Activated CD8-positive, alpha-beta T cell treated with anti-CD3 and anti-CD28 coated beads for 36 hours (primary cell): Measurements from ENCODE around the gene BANP. TPM values are rescaled to one million over a fixed set of nuclear protein-coding genes. Genes with fewer than 3 reads are reported as not detected.

Experiments used
- ATAC-seq: fragments of 200-7000 bp; cut with Tn5 transposase; one replicate; pipeline ENCODE4 v1.10.0; 2021; ENCODE audit warnings: mild to moderate bottlenecking, moderate library complexity
- CTCF ChIA-PET: fragments of 350-600 bp; sonication (Branson Sonifier 250); formaldehyde crosslinking; loops from one replicate; lab custom pipeline; 2021; ENCODE audit warnings: antibody characterized with exemption; lab: Charles Lee
- POLR2A ChIA-PET: fragments of 350-600 bp; sonication (Branson Sonifier 250); formaldehyde crosslinking; loops from one replicate; lab custom pipeline; 2021; ENCODE audit warnings: antibody characterized with exemption; lab: Charles Lee
- DNase-seq: peaks from one replicate; pipeline ENCODE4 v3.0.0-alpha.2; 2020
- H3K27ac Mint-ChIP-seq: one replicate; pipeline ENCODE4 v1.8.0; 2021; ENCODE audit warnings: mild to moderate bottlenecking, mixed read lengths
- H3K27me3 Mint-ChIP-seq: one replicate; pipeline ENCODE4 v1.8.0; 2021; ENCODE audit warnings: mixed read lengths
- H3K36me3 Mint-ChIP-seq: one replicate; pipeline ENCODE4 v1.8.0; 2021; ENCODE audit warnings: low read depth, mixed read lengths
- H3K4me1 Mint-ChIP-seq: one replicate; pipeline ENCODE4 v1.8.0; 2021; ENCODE audit warnings: low read depth, mixed read lengths
- H3K4me3 Mint-ChIP-seq: one replicate; pipeline ENCODE4 v1.8.0; 2021; ENCODE audit warnings: mild to moderate bottlenecking, moderate library complexity, mixed read lengths
- H3K9me3 Mint-ChIP-seq: one replicate; pipeline ENCODE4 v1.8.0; 2021; ENCODE audit warnings: mixed read lengths
- CTCF ChIP-seq: fragments of 200-600 bp; IDR thresholded peaks from one replicate; pipeline ENCODE4 v1.8.0; 2022; ENCODE audit warnings: antibody characterized with exemption, mild to moderate bottlenecking
- intact Hi-C: fragments of 100-400 bp; cut with micrococcal nuclease; formaldehyde crosslinking; loops from one replicate; pipeline ENCODE4 v1.10.0; 2022
- total RNA-seq, 2 experiments: library from RNA; stranded (reverse); gene quantifications; one replicate each; pipeline ENCODE4 v1.2.3, GENCODE V29; 2021

Gene BANP
- total RNA-seq, 2 experiments from 2014 or later: 32.1 to 36.1 TPM

GRCh38 chr16:88045820-88046303 is 94.6 kb downstream of the BANP start:
- CTCF ChIA-PET: no interaction called here

GRCh38 chr16:88047462-88047861 is 96.2 kb downstream of the BANP start:
- H3K27ac Mint-ChIP-seq: no peak overlapping the region
- peaks cover 15% of the 10 kb centered on the region for H3K36me3 Mint-ChIP-seq
- H3K4me1 Mint-ChIP-seq: no peaks in the 10 kb centered on the region
- no peak overlapping the region for H3K4me3 Mint-ChIP-seq
- H3K9me3 Mint-ChIP-seq: no peaks in the 10 kb centered on the region
- ATAC-seq (no peak), DNase-seq (no peak)
- CTCF ChIA-PET: no interaction called here
- intact Hi-C loops: no loop called here
- H3K27me3 Mint-ChIP-seq: no peaks in the 10 kb centered on the region
- POLR2A ChIA-PET: no interaction called here
- TF ChIP-seq CTCF: no peak

More at GRCh38 chr16:88045820-88046303, 94.6 kb downstream of the BANP start:
- intact Hi-C loops: no loop called here
- H3K4me3 Mint-ChIP-seq: no peak overlapping the region
- peaks cover 15% of the 10 kb centered on the region for H3K36me3 Mint-ChIP-seq
- no peaks in the 10 kb centered on the region for H3K27me3 Mint-ChIP-seq
- POLR2A ChIA-PET: no interaction called here
- H3K27ac Mint-ChIP-seq: no peak overlapping the region
- no peaks in the 10 kb centered on the region for H3K9me3 Mint-ChIP-seq
- no peak for DNase-seq
- no peak for TF ChIP-seq CTCF
- no peaks in the 10 kb centered on the region for H3K4me1 Mint-ChIP-seq
- ATAC-seq: no peak

- no peaks in the 10 kb centered on the region for H3K4me1 Mint-ChIP-seq
- H3K27me3 Mint-ChIP-seq: no peaks in the 10 kb centered on the region
- H3K27ac Mint-ChIP-seq: no peak overlapping the region
- CTCF ChIA-PET: no interaction called here
- DNase-seq: no peak
- intact Hi-C loops: no loop called here
- H3K4me3 Mint-ChIP-seq: no peak overlapping the region
- peaks cover 15% of the 10 kb centered on the region for H3K36me3 Mint-ChIP-seq
- POLR2A ChIA-PET: no interaction called here
- no peak for TF ChIP-seq CTCF
- no peak for ATAC-seq
- no peaks in the 10 kb centered on the region for H3K9me3 Mint-ChIP-seq
Observed at GRCh38 chr16:88048985-88049384, 97.8 kb downstream of the BANP start.

GRCh38 chr16:88049561-88050545 is 98.6 kb downstream of the BANP start:
- H3K27ac Mint-ChIP-seq: no peak overlapping the region
- ChIA-PET POLR2A (no interaction called here), CTCF (no interaction called here)
- no peak for ATAC-seq
- H3K27me3 Mint-ChIP-seq: no peaks in the 10 kb centered on the region
- H3K36me3 Mint-ChIP-seq: peaks cover 15% of the 10 kb centered on the region
- no peak for TF ChIP-seq CTCF
- no peak overlapping the region for H3K4me3 Mint-ChIP-seq
- H3K4me1 Mint-ChIP-seq: no peaks in the 10 kb centered on the region
- DNase-seq: no peak
- no peaks in the 10 kb centered on the region for H3K9me3 Mint-ChIP-seq
- intact Hi-C loops: no loop called here
